Thyroid gland (tissue), 4 donors: Measurements from ENCODE around the gene ADAMTSL2.

Experiments
- POLR2A ChIP-seq, 2 donors: fragments of 450-650 bp; IDR thresholded peaks; one replicate each; pipeline ENCODE4 v1.6.1; 2017; ENCODE audit warnings: antibody characterized with exemption in 2 of 2, mild to moderate bottlenecking in 2 of 2, moderate library complexity in 1 of 2
- TF ChIP-seq, protein P1 (sequence below), 6 experiments: fragments of 200-600 bp in 3 of 6; fragments of 450-650 bp in 3 of 6; sonication (generic) in 3 of 6; IDR thresholded peaks; one replicate each; pipeline ENCODE4 v1.5.1; 2016 to 2019; ENCODE audit warnings: antibody characterized with exemption in 6 of 6, mild to moderate bottlenecking in 2 of 6, inconsistent platforms in 1 of 6, moderate library complexity in 1 of 6

DNA sequence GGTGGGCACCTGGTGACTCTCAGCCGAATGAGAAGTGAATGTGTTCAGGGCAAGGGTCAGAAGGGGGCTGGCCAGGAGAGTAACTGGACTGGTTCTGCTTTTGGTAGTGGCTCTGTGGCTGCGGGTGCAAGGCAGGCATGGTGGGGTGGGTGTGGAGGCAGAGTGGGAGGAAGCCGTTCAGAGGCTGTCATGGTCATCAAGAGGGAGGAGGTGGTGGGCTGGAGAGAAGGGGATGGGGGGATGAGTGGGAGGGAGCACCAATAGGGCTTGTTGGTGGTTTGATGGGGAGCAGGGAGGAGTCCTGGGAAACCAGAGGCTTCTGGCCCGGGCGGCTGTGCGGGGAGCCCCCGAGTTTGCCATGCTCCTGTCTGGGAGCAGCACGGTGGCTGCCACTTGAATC, 61.4 kb downstream of the ADAMTSL2 start:
- TF ChIP-seq, protein P1, sequence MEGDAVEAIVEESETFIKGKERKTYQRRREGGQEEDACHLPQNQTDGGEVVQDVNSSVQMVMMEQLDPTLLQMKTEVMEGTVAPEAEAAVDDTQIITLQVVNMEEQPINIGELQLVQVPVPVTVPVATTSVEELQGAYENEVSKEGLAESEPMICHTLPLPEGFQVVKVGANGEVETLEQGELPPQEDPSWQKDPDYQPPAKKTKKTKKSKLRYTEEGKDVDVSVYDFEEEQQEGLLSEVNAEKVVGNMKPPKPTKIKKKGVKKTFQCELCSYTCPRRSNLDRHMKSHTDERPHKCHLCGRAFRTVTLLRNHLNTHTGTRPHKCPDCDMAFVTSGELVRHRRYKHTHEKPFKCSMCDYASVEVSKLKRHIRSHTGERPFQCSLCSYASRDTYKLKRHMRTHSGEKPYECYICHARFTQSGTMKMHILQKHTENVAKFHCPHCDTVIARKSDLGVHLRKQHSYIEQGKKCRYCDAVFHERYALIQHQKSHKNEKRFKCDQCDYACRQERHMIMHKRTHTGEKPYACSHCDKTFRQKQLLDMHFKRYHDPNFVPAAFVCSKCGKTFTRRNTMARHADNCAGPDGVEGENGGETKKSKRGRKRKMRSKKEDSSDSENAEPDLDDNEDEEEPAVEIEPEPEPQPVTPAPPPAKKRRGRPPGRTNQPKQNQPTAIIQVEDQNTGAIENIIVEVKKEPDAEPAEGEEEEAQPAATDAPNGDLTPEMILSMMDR (IDR thresholded peaks at IDR 0.05): no peak
- TF ChIP-seq POLR2A (IDR thresholded peaks at IDR 0.05): no peak
